HL-60 (cell line): ENCODE data around the gene CHAD.

Experiments
- DNase-seq, 2 experiments: peaks; one replicate each; pipeline ENCODE4 v3.0.0-alpha.2; 2010 to 2020; ENCODE audit warnings: low read depth in 1 of 2, low spot score in 1 of 2
- H3K27ac ChIP-seq: fragments of 250-450 bp; sonication (Bioruptor Pico); replicated peaks from 2 replicates; pipeline ENCODE4 v1.5.1; 2020; ENCODE audit warnings: mild to moderate bottlenecking, moderate library complexity
- H3K27me3 ChIP-seq: fragments of 250-450 bp; sonication (Bioruptor Pico); 2 replicates; pipeline ENCODE4 v1.5.1; 2021; ENCODE audit warnings: mild to moderate bottlenecking, moderate library complexity; ENCODE audit not compliant: insufficient read depth, poor library complexity, severe bottlenecking
- H3K4me3 ChIP-seq: replicated peaks from 2 replicates; pipeline ENCODE4 v1.5.1; 2011; ENCODE audit warnings: mild to moderate bottlenecking, control low read depth, low read length; ENCODE audit not compliant: insufficient read depth
- GABPA ChIP-seq: IDR thresholded peaks from 2 replicates; pipeline ENCODE4 v1.6.1; 2012; ENCODE audit warnings: low read depth
- POLR2AphosphoS5 ChIP-seq: IDR thresholded peaks from 2 replicates; pipeline ENCODE4 v1.6.1; 2012; ENCODE audit warnings: low read depth
- SPI1 ChIP-seq: IDR thresholded peaks from 2 replicates; pipeline ENCODE4 v1.6.1; 2012; ENCODE audit warnings: low read depth, mild to moderate bottlenecking, borderline replicate concordance
- TF ChIP-seq, protein P1 (sequence below): IDR thresholded peaks from one replicate; pipeline ENCODE4 v1.5.1; 2011; ENCODE audit warnings: low read length, control low read depth, inconsistent platforms; ENCODE audit not compliant: insufficient read depth
- TF ChIP-seq, protein P2 (sequence below): IDR thresholded peaks from 2 replicates; pipeline ENCODE4 v1.6.1; 2012; ENCODE audit warnings: low read depth; ENCODE audit not compliant: insufficient replicate concordance

Gene CHAD

DNA sequence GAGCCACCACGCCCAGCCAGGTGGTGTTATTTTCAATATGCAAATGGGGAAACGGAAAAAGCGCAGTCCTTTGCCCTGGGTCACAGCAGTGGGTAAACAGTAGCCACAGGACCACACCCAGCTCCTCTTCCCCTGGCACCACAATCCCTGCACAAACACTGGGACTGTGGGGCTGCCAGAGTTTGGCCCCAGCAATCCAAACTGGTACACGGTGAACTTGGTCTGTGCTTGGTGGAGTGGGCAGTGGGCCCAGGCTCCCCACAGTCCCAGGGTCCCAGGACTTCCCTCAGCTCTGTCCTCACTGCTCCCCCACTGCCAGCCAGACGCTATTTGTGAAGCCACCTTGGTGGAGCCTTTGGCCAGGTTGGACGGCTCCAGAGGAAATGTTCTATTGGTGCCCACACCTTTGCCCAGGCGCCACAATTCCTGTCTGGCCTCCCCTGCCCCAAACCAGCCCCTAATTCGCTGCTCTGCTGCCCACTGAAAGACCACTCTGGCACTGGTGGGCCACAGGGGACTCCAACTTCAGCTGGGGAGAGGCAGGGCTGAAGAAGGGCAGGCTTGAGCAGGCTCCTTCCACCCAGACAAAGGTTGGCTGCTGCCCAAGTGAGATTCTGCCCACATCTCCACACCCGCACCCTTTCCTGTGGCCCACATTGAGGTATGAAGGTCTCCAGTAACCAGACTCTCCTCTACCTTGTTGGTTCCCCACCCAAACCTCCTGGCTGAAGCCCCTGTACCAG, 2.1 kb downstream of the CHAD start:
- TF ChIP-seq GABPA (no peak), POLR2AphosphoS5 (no peak), SPI1 (no peak)
- TF ChIP-seq, protein P1, sequence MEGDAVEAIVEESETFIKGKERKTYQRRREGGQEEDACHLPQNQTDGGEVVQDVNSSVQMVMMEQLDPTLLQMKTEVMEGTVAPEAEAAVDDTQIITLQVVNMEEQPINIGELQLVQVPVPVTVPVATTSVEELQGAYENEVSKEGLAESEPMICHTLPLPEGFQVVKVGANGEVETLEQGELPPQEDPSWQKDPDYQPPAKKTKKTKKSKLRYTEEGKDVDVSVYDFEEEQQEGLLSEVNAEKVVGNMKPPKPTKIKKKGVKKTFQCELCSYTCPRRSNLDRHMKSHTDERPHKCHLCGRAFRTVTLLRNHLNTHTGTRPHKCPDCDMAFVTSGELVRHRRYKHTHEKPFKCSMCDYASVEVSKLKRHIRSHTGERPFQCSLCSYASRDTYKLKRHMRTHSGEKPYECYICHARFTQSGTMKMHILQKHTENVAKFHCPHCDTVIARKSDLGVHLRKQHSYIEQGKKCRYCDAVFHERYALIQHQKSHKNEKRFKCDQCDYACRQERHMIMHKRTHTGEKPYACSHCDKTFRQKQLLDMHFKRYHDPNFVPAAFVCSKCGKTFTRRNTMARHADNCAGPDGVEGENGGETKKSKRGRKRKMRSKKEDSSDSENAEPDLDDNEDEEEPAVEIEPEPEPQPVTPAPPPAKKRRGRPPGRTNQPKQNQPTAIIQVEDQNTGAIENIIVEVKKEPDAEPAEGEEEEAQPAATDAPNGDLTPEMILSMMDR: no peak
- TF ChIP-seq, protein P2, sequence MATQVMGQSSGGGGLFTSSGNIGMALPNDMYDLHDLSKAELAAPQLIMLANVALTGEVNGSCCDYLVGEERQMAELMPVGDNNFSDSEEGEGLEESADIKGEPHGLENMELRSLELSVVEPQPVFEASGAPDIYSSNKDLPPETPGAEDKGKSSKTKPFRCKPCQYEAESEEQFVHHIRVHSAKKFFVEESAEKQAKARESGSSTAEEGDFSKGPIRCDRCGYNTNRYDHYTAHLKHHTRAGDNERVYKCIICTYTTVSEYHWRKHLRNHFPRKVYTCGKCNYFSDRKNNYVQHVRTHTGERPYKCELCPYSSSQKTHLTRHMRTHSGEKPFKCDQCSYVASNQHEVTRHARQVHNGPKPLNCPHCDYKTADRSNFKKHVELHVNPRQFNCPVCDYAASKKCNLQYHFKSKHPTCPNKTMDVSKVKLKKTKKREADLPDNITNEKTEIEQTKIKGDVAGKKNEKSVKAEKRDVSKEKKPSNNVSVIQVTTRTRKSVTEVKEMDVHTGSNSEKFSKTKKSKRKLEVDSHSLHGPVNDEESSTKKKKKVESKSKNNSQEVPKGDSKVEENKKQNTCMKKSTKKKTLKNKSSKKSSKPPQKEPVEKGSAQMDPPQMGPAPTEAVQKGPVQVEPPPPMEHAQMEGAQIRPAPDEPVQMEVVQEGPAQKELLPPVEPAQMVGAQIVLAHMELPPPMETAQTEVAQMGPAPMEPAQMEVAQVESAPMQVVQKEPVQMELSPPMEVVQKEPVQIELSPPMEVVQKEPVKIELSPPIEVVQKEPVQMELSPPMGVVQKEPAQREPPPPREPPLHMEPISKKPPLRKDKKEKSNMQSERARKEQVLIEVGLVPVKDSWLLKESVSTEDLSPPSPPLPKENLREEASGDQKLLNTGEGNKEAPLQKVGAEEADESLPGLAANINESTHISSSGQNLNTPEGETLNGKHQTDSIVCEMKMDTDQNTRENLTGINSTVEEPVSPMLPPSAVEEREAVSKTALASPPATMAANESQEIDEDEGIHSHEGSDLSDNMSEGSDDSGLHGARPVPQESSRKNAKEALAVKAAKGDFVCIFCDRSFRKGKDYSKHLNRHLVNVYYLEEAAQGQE: no peak
- H3K27ac ChIP-seq: no peak overlapping the region
- DNase-seq: no peak
- no peak overlapping the region for H3K4me3 ChIP-seq
- H3K27me3 ChIP-seq: peaks cover 23% of the 10 kb centered on the region

DNA sequence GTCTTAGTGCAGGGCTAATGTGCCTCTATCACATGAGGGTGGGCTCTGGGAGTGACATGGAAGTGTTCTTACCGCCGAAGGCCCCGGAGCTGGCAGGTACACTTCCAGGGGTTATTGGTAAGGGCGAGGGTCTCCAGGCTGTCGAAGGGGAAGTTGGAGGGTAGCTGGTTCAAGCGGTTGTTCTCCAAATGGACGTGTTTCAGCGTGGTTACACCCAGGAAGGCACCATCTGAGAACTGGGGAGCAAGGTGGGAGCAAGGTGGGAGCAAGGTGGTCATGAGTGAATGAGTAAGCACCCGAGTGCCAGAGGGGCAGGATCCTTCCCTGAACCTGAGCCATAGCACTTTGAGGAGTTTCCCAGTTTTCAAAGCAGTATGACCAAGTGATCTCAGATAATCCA, 3.0 kb downstream of the CHAD start:
- DNase-seq: no peak
- H3K27ac ChIP-seq: no peak overlapping the region
- no peak overlapping the region for H3K4me3 ChIP-seq
- peaks cover 23% of the 10 kb centered on the region for H3K27me3 ChIP-seq
- no peak for TF ChIP-seq GABPA
- no peak for TF ChIP-seq SPI1
- TF ChIP-seq POLR2AphosphoS5: no peak
- TF ChIP-seq, protein P2: no peak
- TF ChIP-seq, protein P1: no peak

DNA sequence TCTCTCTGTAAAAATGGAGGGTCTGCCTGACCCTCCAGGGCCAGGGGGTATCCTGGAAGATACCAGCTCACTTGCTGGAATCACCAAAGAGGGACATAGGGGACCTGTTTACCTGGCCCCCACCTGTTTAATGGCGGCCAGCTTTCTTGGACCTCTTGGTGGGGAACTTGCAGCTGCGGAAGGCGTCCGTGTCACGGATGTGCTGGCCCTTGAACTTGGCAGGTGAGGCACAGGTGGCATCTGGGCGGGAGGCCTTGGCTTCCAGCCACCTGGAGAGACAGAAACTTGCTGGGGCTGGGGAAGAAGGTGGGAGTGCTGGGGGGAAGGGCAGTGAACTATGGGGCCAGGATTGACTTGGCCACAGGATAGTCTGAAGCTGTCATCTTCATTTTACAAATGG, 3.5 kb downstream of the CHAD start:
- Histone ChIP-seq H3K4me3 (no peak overlapping the region), H3K27me3 (peaks cover 23% of the 10 kb centered on the region), H3K27ac (no peak overlapping the region)
- DNase-seq: no peak
- TF ChIP-seq POLR2AphosphoS5 (no peak), SPI1 (no peak), GABPA (no peak)
- TF ChIP-seq, protein P1: no peak
- TF ChIP-seq, protein P2: no peak
